K562 (cell line): Measurements from ENCODE around the gene AP5Z1. TPM values are rescaled to one million over a fixed set of nuclear protein-coding genes. Genes with fewer than 3 reads are reported as not detected.

Source experiments
- ADNP ChIP-seq: fragments of 200-800 bp; sonication (Bioruptor generic); IDR thresholded peaks from 2 replicates; pipeline ENCODE4 v1.6.1; 2016; ENCODE audit warnings: missing genetic modification characterization, missing compliant biosample characterization
- AFF1 ChIP-seq, 2 experiments: fragments of 450-650 bp; IDR thresholded peaks; 2 replicates each; pipeline ENCODE4 v1.6.1; 2018; ENCODE audit warnings: mild to moderate bottlenecking in 2 of 2, low read depth in 1 of 2; ENCODE audit not compliant: partially characterized antibody in 2 of 2
- ARID3A ChIP-seq: IDR thresholded peaks from 2 replicates; pipeline ENCODE4 v1.6.1; 2012; ENCODE audit warnings: low read depth, low read length, improper control_type of control experiment, borderline replicate concordance
- CREM ChIP-seq: IDR thresholded peaks from 2 replicates; pipeline ENCODE4 v1.6.1; 2014; ENCODE audit warnings: antibody characterized with exemption, low read depth
- NFE2 ChIP-seq: IDR thresholded peaks from 2 replicates; pipeline ENCODE4 v1.6.1; 2014; ENCODE audit warnings: antibody characterized with exemption, low read depth
- PHF8 ChIP-seq: fragments of 200-600 bp; sonication (generic); IDR thresholded peaks from 2 replicates; pipeline ENCODE4 v1.6.1; 2012; ENCODE audit warnings: mixed run types, mild to moderate bottlenecking, inconsistent platforms, low read length, moderate library complexity, borderline replicate concordance
- PKNOX1 ChIP-seq: fragments of 450-650 bp; IDR thresholded peaks from 2 replicates; pipeline ENCODE4 v1.6.1; 2016
- POLR2AphosphoS2 ChIP-seq: IDR thresholded peaks from 2 replicates; pipeline ENCODE4 v1.6.1; 2012; ENCODE audit warnings: low read length, improper control_type of control experiment
- TFAP4 ChIP-seq: sonication (generic); formaldehyde crosslinking; IDR thresholded peaks from 2 replicates; pipeline ENCODE4 v1.8.0; 2022; ENCODE audit warnings: missing genetic modification reagents, mild to moderate bottlenecking, moderate library complexity, borderline replicate concordance
- YY1 ChIP-seq, 3 experiments: IDR thresholded peaks; 2 replicates each; pipeline ENCODE4 v1.6.1; 2011; ENCODE audit warnings: low read length in 2 of 3, mild to moderate bottlenecking in 2 of 3, moderate library complexity in 2 of 3, borderline replicate concordance in 1 of 3, control low read depth in 1 of 3, low read depth in 1 of 3; ENCODE audit not compliant: insufficient read depth in 3 of 3, insufficient replicate concordance in 2 of 3, control insufficient read depth in 1 of 3, insufficient read length in 1 of 3; ENCODE audit errors: extremely low read depth in 1 of 3
- ZNF384 ChIP-seq: IDR thresholded peaks from 2 replicates; pipeline ENCODE4 v1.6.1; 2012; ENCODE audit warnings: low read depth, low read length, improper control_type of control experiment
- ZNF445 ChIP-seq: fragments of 250-450 bp; sonication (Bioruptor Pico); IDR thresholded peaks from 2 replicates; pipeline ENCODE4 v1.4.0; 2020; ENCODE audit warnings: low read depth, mild to moderate bottlenecking, moderate library complexity
- ZNF507 ChIP-seq: conservative IDR thresholded peaks from 2 replicates; pipeline ENCODE4 v1.6.1; 2017; ENCODE audit warnings: missing genetic modification characterization, missing compliant biosample characterization
- polyA plus RNA-seq, 8 experiments: library from polyadenylated mRNA; depleted of rRNA in 4 of 8; stranded (reverse) in 5 of 8; unstranded in 3 of 8; fragments of >200 nt; fragmentation: Nextera tagmentation in 2 of 8; fragmentation: Illumina TruSeq in 1 of 8; extraction: Ambion mirVana in 2 of 8; extraction: Trizol in 1 of 8; gene quantifications; 2 replicates each; pipeline versions ENCODE4 v1.2.1 to v1.2.3, GENCODE V29; 2011 to 2014; ENCODE audit warnings: inconsistent platforms in 1 of 8, missing spikeins in 1 of 8
- total RNA-seq, 7 experiments: library from RNA; depleted of rRNA in 6 of 7; stranded (reverse); fragments of >200 nt in 6 of 7; fragmentation: Illumina TruSeq in 2 of 7; extraction: Trizol in 2 of 7; gene quantifications; 2 replicates each; pipeline versions ENCODE4 v1.2.1 to v1.2.3, GENCODE V29; 2011 to 2021; ENCODE audit warnings: low replicate concordance in 1 of 7

AP5Z1 gene
- total and polyA plus RNA-seq, 9 of the 15 experiments (the other 6 are each of a cell fraction or from before 2014, with no cell fraction given): 0.06 to 31.1 (median 6.4) TPM

GRCh38 chr7:4738711-4739527, 36.5 kb upstream of the AP5Z1 start (continued):
- no peak for TF ChIP-seq ARID3A
- TF ChIP-seq AFF1 (IDR thresholded peaks at IDR 0.05; ENCODE audit: low read depth in 1 of 2, partially characterized antibody in 2 of 2): peak in 1 of 2 experiments; percentile 23
- TF ChIP-seq NFE2: peak; percentile 98
- no peak for TF ChIP-seq POLR2AphosphoS2
- no peak for TF ChIP-seq ZNF445 (CRISPR knock-in tag)
- TF ChIP-seq PHF8: peak; percentile 28; the same call in 1 of the 2 replicates
- no peak for TF ChIP-seq ZNF384
- peak; percentile 47 for TF ChIP-seq TFAP4 (CRISPR knock-in tag)
- TF ChIP-seq PKNOX1: no peak
- TF ChIP-seq ZNF507 (tag): no peak
- no peak; the same call in none of the 2 replicates for TF ChIP-seq CREM
- TF ChIP-seq ADNP (tag): no peak
- peak in 2 of 3 experiments; percentile 21 to 30 for TF ChIP-seq YY1 (IDR thresholded peaks at IDR 0.05; ENCODE audit: borderline replicate concordance in 1 of 3, control insufficient read depth in 1 of 3, extremely low read depth in 1 of 3, insufficient read depth in 3 of 3, insufficient read length in 1 of 3, insufficient replicate concordance in 2 of 3, low read depth in 1 of 3, low read length in 2 of 3)
